Tibial artery (tissue), 4 donors: Measurements from ENCODE around the gene RASGRP3.

Source experiments
- DNase-seq, 2 donors: peaks; one replicate each; pipeline ENCODE4 v3.0.0-alpha.2; 2019
- H3K27ac ChIP-seq, 2 donors: fragments of 200-600 bp; sonication (generic) in 1 of 2; 1 replicate in 1 of 2; 2 replicates in 1 of 2; pipeline ENCODE4 v1.5.1; 2018 to 2019; ENCODE audit warnings: mild to moderate bottlenecking in 1 of 2
- H3K27me3 ChIP-seq, 2 donors: fragments of 200-600 bp; sonication (generic) in 1 of 2; one replicate each; pipeline versions ENCODE4 v1.5.1 to v1.6.0; 2016 to 2019
- H3K36me3 ChIP-seq, 3 donors: fragments of 200-600 bp; sonication (generic) in 2 of 3; one replicate each; pipeline ENCODE4 v1.5.1; 2016 to 2019; ENCODE audit warnings: mild to moderate bottlenecking in 2 of 3
- H3K4me1 ChIP-seq, 4 donors: fragments of 200-600 bp; sonication (generic) in 2 of 4; 1 replicate in 3 of 4; 2 replicates in 1 of 4; pipeline ENCODE4 v1.5.1; 2016 to 2019
- H3K4me3 ChIP-seq, 2 donors: fragments of 200-600 bp; sonication (generic) in 1 of 2; 1 replicate in 1 of 2; 2 replicates in 1 of 2; pipeline ENCODE4 v1.5.1; 2018 to 2019; ENCODE audit warnings: mild to moderate bottlenecking in 2 of 2
- H3K9me3 ChIP-seq, 3 donors: fragments of 200-600 bp; sonication (generic) in 1 of 3; one replicate each; pipeline ENCODE4 v1.5.1; 2016 to 2019
- CTCF ChIP-seq, 2 experiments: fragments of 200-600 bp in 1 of 2; fragments of 450-650 bp in 1 of 2; IDR thresholded peaks; one replicate each; pipeline ENCODE4 v1.5.1; 2017 to 2019; ENCODE audit warnings: antibody characterized with exemption in 2 of 2, mild to moderate bottlenecking in 1 of 2, moderate library complexity in 1 of 2
- intact Hi-C: fragments of 100-400 bp; cut with DNase I; formaldehyde crosslinking; loops from one replicate; pipeline ENCODE4 v1.15.0; 2023; ENCODE audit warnings: low total_unique reads

Gene RASGRP3

GRCh38 chr2:33560017-33560416 is 83.6 kb downstream of the RASGRP3 start:
- DNase-seq = no peak
- peaks cover 0 to 6% (median 0%) of the 10 kb centered on the region in 3 donors for H3K36me3 ChIP-seq
- intact Hi-C loops = no loop called here
- no peak overlapping the region for H3K4me3 ChIP-seq
- no peaks in the 10 kb centered on the region for H3K9me3 ChIP-seq
- TF ChIP-seq CTCF (IDR thresholded peaks at IDR 0.05) = no peak
- H3K4me1 ChIP-seq = peaks cover 0 to 9% (median 3%) of the 10 kb centered on the region in 4 donors
- H3K27me3 ChIP-seq = no peaks in the 10 kb centered on the region
- H3K27ac ChIP-seq = no peak overlapping the region

DNA sequence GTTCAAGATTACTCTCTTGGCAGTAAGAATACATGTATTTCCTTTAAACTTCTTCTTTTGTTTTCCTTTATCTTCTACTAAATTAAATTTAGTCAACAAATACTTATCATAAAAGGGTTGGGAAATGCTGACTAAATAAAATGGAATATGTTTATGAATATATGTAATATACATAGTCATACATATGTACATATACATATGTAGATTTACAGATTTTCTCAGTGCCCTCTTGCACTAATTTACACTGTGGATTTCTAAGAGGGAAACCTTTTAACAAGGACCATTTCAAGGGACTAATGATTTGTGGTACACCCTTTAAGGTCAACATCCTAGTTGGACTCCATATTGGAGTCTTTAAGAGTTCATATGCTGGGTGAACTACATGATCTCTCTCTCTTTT is 85.4 kb downstream of the RASGRP3 start:
- intact Hi-C loops = no loop called here
- H3K36me3 ChIP-seq = peaks cover 0 to 6% (median 0%) of the 10 kb centered on the region in 3 donors
- no peaks in the 10 kb centered on the region for H3K4me1 ChIP-seq
- no peak for DNase-seq
- H3K27me3 ChIP-seq = no peaks in the 10 kb centered on the region
- H3K9me3 ChIP-seq = no peaks in the 10 kb centered on the region
- H3K27ac ChIP-seq = no peak overlapping the region
- H3K4me3 ChIP-seq = no peak overlapping the region
- TF ChIP-seq CTCF (IDR thresholded peaks at IDR 0.05) = no peak

- Histone ChIP-seq H3K27ac (no peak overlapping the region), H3K27me3 (no peaks in the 10 kb centered on the region), H3K36me3 (no peaks in the 10 kb centered on the region), H3K4me1 (no peaks in the 10 kb centered on the region), H3K9me3 (no peaks in the 10 kb centered on the region), H3K4me3 (no peak overlapping the region)
- intact Hi-C loops = no loop called here
- DNase-seq = no peak
- no peak for TF ChIP-seq CTCF (IDR thresholded peaks at IDR 0.05)
Measured at GRCh38 chr2:33570681-33571080, 94.2 kb downstream of the RASGRP3 start.

- Histone ChIP-seq H3K9me3 (no peaks in the 10 kb centered on the region), H3K36me3 (no peaks in the 10 kb centered on the region), H3K4me1 (no peaks in the 10 kb centered on the region), H3K4me3 (no peak overlapping the region), H3K27ac (no peak overlapping the region), H3K27me3 (no peaks in the 10 kb centered on the region)
- intact Hi-C loops = no loop called here
- no peak for DNase-seq
- TF ChIP-seq CTCF (IDR thresholded peaks at IDR 0.05) = no peak
Measured at GRCh38 chr2:33573657-33574056, 97.2 kb downstream of the RASGRP3 start.

GRCh38 chr2:33577084-33577483 is 100.6 kb downstream of the RASGRP3 start:
- Histone ChIP-seq H3K9me3 (no peaks in the 10 kb centered on the region), H3K36me3 (no peaks in the 10 kb centered on the region), H3K27ac (no peak overlapping the region), H3K4me3 (no peak overlapping the region), H3K4me1 (no peaks in the 10 kb centered on the region), H3K27me3 (no peaks in the 10 kb centered on the region)
- TF ChIP-seq CTCF (IDR thresholded peaks at IDR 0.05) = no peak
- intact Hi-C loops = no loop called here
- DNase-seq = no peak

GRCh38 chr2:33577668-33578067 is 101.2 kb downstream of the RASGRP3 start:
- intact Hi-C loops = no loop called here
- no peak for DNase-seq
- no peak overlapping the region for H3K4me3 ChIP-seq
- no peaks in the 10 kb centered on the region for H3K9me3 ChIP-seq
- no peak for TF ChIP-seq CTCF (IDR thresholded peaks at IDR 0.05)
- H3K36me3 ChIP-seq = no peaks in the 10 kb centered on the region
- H3K27me3 ChIP-seq = no peaks in the 10 kb centered on the region
- H3K27ac ChIP-seq = no peak overlapping the region
- H3K4me1 ChIP-seq = no peaks in the 10 kb centered on the region
